Stimulated activated naive CD8-positive, alpha-beta T cell treated with anti-CD3 and anti-CD28 coated beads, Interleukin-15, Interleukin-2, amounts not matched to agents 100 U/mL and 50 U/mL, for 24 hours (primary cell): ENCODE data around the gene IRF8.
"Not testable (repeated sequence)": the region's sequence is repeated elsewhere in the genome, so short reads cannot be mapped to it uniquely, and the experiment has no call there.

Experiments used
- ATAC-seq: fragments of 150-1000 bp; cut with Tn5 transposase; one replicate; pipeline ENCODE4 v1.10.0; 2021
- DNase-seq: peaks from one replicate; pipeline ENCODE4 v3.0.0; 2021

IRF8 gene

DNA sequence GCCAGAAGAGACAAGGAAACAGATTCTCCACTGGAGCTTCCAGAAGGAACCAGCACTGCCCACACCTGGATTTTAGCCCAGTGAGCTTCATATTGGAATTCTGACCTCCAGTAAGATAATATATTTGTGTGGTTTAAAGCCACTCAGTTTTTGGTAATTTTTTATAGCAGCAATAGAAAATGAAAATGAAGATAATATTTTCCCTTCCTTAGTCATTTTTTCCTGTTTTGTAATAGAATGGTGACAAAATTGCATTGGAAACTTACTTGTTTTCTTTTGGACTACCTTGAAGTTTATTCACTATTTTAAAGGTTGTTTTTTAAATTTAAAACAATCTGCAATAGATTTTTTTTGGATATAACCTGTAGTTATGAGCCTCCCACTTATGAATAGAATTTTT is 29.8 kb upstream of the IRF8 start:
- ATAC-seq, result no peak

DNA sequence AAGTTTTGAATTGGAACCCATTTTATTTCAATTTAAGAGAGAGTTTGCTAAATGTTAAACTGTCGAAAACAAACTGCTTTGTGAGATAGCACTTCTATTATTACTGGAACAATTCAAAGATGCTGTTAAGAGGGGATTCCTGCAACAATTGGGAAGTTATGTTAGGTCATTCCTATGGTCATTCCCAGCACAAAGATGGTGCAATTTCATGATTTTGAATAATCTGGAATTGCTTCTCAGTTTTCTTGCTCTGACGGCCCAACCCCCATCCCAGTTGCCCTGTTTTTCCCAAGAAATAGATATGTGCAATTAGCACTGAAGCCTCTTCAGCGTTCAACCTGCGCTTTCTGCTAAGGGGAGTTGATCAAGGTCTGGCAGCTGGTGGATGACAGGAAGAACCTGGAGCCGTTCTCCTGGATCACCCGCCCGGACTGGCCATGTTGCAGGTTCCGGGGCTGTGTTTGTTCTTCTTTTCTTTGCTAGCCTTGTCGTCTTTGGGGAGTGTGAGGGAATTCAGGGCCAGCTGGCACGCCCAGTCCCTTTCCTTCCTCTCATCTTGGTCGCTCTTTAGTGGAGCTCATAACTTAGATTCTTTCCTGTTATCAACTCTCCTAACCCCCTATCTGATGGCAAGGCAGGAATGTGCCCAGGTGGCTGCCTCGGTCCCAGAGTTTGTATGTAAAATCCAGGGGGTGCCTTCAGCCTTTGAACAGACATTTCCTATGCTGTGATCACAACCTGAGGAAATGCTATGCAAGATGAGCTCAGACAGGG is 29.0 kb upstream of the IRF8 start:
- ATAC-seq, result no peak

More for the DNA sequence above, 29.8 kb upstream of the IRF8 start:
- DNase-seq, result no peak

DNA sequence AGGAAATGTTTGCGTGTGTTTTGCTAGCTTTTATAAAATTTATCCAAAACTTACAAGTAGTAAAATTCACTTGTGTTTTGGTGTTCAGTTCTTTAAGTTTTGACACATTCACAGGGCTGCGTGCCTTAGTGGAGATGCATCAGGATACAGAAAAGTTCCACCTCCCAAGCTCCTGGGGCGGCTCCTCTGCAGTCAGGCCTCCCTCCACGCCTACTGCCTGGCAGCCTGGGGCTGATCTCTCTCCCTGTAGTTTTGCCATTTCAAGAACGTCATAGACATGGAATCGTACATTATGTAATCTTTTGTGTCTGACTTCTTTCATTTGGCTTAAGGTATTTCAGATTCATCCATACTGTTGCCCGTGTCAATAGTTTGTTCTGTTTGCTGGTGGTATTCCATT is 27.2 kb upstream of the IRF8 start:
- no peak for DNase-seq
- ATAC-seq, result no peak

More for the DNA sequence above, 29.0 kb upstream of the IRF8 start:
- DNase-seq, result no peak

DNA sequence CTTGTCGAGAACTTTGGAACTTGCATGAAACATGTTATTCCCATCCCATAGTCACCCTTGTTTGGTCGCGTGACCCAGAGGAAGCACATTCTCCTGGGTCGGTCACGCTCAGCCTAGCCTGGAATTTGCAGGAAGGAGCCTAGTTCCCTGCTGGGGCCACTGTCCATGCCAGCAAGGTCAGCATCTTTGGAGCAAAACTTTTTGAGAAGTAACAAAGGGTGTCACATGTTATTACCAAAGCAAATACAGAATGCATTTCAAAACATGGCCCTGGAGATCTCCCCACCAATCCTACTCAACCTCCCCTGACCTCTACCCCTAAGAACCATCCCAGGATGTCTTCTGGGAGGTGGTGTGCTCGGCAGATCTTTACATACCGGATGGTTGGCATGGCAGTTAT is 26.2 kb upstream of the IRF8 start:
- ATAC-seq (no peak), DNase-seq (no peak)

DNA sequence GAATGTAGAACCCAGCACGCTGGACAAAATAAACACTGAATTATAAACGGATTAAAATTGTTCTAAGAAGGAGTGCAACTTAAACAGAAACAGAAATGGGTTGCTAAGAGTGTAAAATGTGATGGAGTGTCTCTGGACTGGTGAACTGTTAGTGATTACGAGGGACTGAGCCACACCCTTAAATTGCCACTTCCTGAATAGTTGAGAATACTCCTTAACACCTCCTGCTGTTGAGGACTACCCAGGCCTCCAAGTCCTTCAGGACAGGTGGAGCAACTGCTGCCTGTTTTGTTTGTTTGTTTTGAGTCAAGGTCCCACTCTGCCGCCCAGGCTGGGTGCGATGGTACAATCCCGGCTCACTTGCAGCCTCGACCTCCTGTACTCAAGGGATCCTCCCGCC is 25.8 kb upstream of the IRF8 start:
- no peak for ATAC-seq
- DNase-seq, result no peak

DNA sequence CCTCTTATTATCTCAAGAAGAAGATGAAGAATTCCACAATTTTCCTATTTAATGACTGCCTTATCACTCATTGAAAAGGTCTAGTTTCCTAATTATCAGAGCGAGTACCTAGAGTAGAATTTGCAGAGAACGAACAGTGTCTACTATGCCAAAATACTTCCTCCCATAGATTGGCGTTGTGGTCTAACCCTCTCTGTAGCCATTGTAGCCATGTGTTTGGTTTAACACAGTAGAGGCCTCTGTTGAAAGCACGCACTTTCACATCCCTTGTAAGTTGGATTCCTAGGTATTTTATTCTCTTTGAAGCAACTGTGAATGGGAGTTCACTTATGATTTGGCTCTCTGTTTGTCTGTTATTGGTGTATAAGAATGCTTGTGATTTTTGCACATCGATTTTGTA is 24.9 kb upstream of the IRF8 start:
- ATAC-seq, DNase-seq: not testable (repeated sequence)

DNA sequence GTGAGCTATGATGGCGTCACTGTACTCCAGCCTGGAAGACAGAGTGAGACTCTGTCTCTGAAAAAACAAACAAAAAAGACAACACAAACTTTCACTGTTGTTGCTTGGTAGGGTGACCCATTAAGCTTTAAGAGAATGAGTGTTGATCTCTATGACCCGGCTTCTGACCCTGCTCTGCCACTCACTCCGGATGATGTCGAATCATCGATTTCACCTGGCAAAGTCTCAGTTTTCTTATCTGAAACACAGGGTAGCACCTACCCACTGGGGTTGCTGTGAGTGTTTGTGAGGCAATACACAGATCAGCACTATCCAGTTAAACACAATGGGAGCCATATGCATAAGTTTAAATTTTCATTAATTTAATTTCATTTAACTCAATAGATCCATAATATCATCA is 20.6 kb upstream of the IRF8 start:
- no peak for ATAC-seq

DNA sequence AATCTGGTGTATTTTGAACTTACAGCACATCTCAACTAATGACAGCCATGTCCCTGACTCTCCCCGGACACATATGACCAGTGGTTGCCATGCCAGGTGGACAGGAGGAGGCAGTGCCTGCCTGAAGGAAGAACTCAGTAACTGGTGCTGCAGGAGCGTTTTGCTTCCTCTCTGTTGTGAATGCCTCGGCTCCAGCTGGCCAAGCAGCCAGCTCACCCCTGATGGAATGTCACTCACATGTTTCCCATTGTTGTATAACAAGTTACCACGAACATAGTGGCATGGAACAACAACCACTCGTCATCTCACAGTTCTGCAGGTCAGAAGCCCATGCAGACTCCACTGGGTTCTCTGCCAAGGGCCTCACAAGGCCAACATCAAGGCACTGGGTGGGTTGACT is 20.1 kb upstream of the IRF8 start:
- no peak for DNase-seq
- no peak for ATAC-seq

More for the DNA sequence above, 20.6 kb upstream of the IRF8 start:
- no peak for DNase-seq

DNA sequence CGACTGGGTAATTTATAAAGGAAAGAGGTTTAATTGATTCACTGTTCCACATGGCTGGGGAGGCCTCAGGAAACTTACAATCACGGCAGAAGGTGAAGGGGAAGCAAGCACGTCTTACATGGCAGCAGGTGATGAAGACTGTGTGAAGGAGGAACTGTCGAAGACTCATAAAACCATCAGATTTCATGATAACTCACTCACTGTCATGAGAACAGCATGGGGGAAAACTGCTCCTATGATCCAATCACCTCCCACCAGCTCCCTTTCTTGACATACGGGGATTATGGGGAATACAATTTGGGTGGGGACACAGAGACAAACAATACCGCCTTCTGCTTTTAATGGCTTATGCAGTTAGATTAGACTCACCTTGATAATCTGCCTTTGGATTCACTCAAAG is 19.4 kb upstream of the IRF8 start:
- DNase-seq, result no peak
- ATAC-seq, result no peak

DNA sequence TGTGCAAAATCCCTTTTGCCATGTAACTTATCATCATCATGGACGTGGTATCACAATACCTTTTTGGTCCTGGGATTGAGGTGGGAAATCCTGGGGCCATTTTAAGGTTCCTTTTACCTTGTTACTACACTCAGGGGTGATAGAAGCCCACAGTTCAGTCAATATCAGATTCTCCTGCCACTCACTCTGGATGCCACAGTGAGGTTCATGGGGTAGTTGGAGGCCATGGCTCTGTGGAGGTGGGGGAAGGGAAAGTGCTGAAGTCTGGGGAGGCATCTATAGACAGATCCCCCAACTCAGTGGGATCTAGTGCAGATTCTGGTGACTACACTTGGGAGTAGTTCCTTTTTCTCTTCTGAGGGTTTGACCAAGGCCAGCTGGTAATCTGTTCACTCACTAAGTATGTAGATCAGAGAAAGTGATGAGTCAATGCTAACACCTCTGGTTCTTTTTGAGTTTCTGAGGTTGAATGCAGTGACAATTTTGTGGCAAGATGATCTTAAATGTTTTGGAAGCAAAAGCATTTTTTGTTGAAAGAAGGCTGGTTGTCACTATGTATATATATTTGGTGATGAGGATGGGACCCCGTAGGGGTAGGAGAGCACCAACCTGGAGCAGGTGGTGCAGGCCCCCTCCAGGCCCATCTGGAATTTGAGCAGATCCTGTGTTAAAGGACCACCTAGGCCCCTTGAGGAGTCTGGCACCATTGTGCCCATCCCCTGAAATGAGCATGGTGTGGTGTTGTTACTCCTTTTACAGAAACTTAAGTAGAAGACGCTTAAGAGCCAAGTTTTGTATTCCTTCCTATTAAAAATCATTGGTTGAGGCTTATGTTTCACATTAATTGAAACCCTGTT is 18.8 kb upstream of the IRF8 start:
- DNase-seq, result no peak
- ATAC-seq, result peak; percentile 86

DNA sequence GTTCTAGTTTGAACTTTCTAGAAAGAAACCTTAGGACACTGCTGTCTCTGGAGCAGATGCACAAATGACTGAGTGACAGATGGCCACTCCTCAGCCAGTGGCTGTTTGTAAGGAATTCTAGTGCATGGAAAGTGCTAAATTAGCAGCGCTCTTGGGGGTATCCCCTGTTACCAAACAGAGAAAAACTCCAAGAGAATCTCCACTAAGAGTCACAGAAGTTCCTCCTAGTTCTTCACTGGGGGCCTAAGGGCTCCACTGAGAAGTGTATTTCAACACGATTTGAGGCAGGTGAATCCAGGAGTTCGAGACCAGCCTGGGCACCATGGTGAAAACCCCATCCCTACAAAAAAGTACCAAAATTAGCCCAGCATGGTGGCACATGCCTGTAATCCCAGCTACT is 18.1 kb upstream of the IRF8 start:
- no peak for ATAC-seq
- DNase-seq, result no peak

DNA sequence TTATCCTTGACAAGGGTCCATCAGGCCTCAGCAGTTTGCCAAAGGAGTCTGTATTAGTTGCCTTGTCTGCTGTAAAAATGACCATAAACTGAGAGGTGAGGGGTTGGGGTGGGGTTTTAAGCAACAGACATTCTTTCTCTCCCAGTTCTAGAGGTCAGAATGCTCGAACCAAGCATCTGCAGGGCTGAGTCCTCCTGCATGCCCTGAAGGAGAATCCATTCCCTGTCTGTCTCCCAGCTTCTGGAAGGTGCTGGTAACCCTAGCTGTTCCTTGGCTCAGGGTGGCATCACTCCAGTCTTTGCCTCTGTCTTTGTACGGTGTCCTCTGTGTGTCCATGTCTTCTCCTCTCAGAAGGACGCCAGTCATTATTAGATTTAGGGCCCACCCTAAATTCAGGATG is 17.5 kb upstream of the IRF8 start:
- no peak for ATAC-seq
- no peak for DNase-seq

DNA sequence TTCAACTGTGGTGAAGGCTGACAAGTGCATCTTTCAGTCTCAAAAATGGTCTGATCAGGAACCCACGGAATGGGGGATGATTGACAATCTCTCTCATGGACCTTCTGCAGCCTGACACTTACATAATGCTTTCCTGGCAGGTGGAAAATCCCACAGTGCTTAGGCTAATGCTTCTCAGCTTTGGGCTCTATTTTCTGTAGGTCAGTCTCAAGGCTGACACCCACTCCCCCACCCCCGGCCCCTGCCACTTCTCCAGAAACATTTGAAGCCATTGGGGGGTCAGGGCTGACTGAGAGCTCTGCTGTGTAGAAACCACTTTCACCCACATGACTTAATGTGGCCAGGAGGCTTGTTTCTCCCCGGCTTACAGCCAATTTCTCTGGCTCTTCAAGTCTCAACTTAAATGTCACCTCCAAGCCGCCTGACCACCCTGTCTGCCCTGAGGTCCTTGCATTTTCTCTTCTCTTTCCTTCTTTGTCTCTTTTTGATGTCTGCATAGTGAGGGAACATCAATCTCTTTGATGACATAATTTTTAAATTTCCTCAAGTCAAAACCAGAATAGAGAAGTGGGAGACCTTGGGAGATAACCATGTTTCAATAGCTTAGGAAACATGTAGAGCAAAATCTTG is 16.7 kb upstream of the IRF8 start:
- DNase-seq (peak; percentile 35), ATAC-seq (peak; percentile 60)

DNA sequence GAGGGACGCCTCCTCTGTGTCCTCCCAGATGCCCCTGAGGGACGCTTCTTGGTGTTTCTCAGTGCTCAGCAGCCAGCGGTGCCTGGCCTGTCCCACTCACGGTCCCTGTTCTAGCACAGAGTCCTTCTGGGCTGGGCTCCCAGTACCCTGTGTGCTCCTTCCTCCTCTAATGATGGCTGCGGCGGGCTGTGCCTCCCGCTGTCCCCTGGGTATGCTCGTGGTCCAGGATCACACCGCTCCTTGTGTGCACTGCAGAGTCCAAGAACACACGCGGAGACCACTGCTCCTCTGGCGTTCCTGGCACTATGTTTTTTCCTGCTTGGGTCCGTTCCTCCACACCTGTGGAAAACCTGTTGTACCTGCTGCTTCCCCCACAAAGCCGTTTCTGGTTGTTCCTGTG is 15.1 kb upstream of the IRF8 start:
- ATAC-seq (no peak), DNase-seq (no peak)

DNA sequence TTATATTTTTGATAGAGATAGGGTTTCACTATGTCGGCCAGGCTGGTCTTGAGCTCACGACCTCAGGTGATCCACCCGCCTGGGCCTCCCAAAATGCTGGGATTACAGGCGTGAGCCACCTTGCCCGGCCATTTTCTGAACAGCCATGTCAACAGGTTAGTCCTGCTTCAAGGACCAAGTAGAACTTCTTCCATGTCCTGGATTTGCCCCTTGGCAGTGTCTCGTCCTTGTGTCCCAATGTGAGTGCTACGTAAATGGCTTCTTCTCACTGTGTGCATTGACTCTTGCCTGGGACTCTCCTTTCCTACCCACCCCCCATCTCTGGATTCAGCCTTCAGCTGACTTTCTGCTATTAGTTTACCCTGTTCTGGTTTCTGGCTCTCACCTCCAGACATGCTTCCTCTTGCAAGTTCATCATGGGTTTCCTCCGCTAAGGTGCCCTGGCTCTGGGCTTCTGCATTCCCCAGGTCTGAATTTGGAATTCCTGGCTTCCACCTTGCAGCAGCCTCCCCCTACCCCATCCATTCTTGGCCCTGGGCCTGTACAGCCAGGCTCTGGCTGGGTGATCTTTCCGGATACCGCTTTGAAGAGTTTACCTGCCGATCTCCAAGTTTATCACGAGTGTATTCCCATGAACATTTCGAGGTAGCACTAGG is 14.0 kb upstream of the IRF8 start:
- ATAC-seq, result no peak

DNA sequence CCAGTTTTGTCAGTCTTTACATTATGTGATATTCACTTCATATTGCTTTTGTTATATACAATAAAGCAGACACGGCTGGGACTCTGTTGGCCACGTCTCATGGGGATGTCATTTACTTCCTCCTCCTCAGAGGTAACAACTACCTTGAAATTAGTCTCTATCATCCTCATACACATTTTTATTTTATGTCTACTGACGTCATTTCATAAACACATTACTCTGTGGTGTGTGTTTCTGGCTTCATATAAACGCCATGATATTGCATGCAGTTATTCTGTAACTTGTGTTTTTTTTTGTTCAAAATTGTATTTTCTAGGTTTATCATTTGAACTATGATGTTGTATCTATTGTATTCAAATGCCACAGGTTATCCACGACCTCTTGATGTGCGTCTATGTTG is 13.4 kb upstream of the IRF8 start:
- no peak for ATAC-seq
- DNase-seq, result no peak

More for the DNA sequence above, 14.0 kb upstream of the IRF8 start:
- no peak for DNase-seq

DNA sequence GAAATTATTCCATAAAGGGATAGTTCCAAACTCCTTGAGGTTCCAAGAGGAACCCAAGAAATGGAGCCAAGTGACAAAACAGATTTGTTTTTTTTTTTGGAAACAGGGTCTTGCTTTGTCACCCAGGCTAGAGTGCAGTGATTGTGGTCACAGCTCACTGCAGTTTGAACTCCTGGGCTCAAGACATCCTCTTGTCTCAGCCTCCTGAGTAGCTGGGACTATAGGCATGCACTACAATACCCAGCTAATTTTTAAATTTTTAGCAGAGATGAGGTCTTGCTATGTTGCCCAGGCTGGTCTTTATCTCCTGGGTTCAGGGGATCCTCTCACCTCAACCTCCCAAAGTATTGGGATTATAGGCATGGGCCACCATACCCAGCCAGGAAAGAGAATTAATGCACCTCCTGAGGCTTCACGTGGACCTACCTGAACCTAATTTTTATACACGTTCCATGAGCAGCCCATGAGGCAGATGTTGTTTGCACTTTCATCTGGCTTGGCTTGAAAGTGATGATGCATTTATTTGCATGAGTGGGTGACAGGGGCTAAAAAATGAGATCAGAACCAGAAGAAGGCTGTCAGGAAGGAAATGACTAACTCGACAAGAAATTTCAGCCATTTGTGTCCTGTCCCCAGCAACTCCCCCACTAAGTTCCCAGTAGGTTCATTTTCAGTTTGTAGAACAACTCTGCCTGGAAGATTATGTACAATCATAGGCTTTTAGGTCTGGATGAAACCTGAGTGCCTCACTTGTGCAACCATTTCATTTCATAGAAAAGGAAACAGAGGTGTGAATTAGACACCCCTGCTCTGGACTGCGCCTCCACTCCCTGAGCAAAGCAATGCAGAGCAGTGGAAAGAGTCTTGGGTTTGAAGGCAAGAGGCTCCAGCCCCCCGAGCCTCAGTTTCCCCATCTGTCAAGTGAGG is 10.3 kb upstream of the IRF8 start:
- DNase-seq (no peak), ATAC-seq (peak; percentile 93)

DNA sequence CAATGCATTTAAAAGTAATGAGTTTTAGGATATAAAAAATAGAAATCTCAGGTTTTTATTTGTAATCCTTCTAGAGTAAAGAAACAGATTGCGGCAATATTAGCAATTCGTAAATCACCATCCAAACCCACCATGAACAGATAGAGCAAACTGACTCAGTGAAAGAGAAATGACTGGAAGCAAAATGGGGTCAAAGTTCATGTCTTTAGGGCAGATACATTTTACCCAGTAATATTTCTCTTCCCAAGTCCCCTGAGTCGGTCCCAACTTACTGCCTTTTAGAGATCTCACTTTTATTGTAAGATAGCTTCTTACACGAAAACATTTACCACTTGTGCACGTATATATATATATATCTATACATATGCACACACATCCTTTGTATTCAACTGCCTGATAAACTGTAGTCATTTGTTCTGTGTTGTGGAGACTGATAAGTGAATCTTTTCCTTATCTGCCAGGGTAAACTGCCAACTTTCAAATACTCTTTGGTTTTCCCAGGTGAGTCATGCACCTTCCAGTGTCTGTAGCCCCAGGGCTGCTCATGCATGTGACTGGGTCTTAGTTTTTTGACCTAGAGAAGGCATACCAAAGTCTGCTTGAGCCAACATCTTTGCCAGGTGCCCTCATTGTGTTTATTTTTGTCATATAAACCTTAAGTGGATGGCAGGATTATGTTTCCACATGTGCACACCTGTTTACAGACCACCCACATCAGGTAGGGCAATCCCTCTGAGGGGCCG is 7.8 kb upstream of the IRF8 start:
- no peak for ATAC-seq
- no peak for DNase-seq

DNA sequence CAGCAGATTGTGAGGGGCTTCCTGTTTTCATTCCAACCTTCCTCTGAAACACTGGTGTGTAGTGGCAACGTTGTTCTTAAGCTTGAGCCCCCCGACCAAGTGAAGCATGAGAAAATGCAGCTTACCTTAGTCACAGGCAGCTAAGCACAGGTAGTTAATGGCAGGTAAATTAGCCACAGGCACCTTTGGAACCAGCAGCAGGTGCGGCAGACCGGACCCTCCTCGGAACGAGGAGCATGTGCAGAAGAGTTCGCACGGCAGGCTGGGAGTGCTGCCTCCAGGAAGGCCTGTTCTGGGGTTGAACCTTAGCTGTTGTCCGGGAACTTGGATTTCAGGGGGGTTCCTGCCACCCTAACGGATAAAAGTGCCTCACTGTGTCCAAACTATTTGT is 7.2 kb upstream of the IRF8 start:
- DNase-seq (no peak), ATAC-seq (no peak)

DNA sequence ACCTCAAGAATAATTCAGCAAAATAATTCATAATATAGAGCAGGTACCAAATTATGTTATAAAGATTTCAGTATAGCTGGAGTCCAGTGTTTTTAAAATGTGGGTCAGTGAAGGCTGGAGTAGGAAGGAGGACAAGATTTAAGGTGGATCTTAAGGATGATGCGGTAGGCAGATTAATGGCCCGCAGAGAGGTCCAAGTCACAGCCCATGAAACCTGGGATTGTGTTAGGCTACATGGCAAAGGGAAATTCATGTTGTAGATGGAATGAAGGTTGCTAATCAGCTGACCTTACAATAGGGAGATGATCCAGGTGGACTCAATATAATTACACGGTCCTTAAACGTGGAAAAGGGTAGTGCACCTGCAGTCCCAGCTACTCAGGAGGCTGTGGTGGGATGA is 6.2 kb upstream of the IRF8 start:
- no peak for DNase-seq
- no peak for ATAC-seq

DNA sequence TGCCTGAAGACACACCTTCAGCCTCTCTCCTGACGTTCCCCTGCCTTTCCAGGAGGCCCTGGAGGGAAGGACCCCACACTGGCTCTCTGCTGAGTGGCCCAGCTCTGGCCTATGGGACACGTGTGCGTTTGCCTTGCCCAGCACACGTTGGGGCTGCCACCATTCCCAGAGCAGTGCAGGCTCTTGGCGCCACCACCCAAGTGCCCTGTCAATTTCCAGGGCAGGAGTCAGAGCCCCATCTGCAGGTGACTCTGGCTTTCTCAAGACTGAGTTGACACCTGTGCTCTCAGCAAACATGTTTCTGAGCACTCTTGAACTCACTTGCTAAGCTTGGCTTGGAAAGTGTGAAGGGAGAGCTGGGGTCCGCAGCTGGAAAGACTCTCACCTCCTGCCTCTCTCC is 4.7 kb upstream of the IRF8 start:
- peak; percentile 30 for ATAC-seq
- DNase-seq, result no peak
